Measurements from ENCODE around the gene SYTL4.

Gene SYTL4

GRCh38 chrX:100696699-100697351, 35.1 kb downstream of the SYTL4 start (continued):
- TF ChIP-seq ZNF16 (tag by site-specific recombination; IDR thresholded peaks at IDR 0.05; ENCODE audit: low read depth) (no peak), REPIN1 (tag by site-specific recombination; IDR thresholded peaks at IDR 0.05; ENCODE audit: low read depth) (no peak), ZNF837 (tag by site-specific recombination; IDR thresholded peaks at IDR 0.05) (no peak), GLI4 (tag by site-specific recombination; IDR thresholded peaks at IDR 0.05) (no peak), ZNF362 (tag by site-specific recombination; IDR thresholded peaks at IDR 0.05) (no peak)

- ChIA-PET CTCF (interaction anchor here (0.6 to 2.0 kb wide), 6 partner anchors 10 to 75 kb away, joined by 3 to 8 read pairs (median 4); no protein-coding TSS in a partner anchor), POLR2A (no interaction called here)
- no peaks in the 10 kb centered on the region for H3K9me3 ChIP-seq (ENCODE audit: control insufficient read depth, insufficient read depth, low read depth, low read length)
- TF ChIP-seq RBAK (tag by site-specific recombination; IDR thresholded peaks at IDR 0.05) (no peak), SETDB1 (IDR thresholded peaks at IDR 0.05; ENCODE audit: insufficient read length, low read length) (no peak), ZNF629 (tag by site-specific recombination; IDR thresholded peaks at IDR 0.05) (no peak), ZNF664 (tag by site-specific recombination; IDR thresholded peaks at IDR 0.05) (no peak), ZNF202 (tag by site-specific recombination; IDR thresholded peaks at IDR 0.05; ENCODE audit: borderline replicate concordance) (no peak), INSM2 (tag by site-specific recombination; IDR thresholded peaks at IDR 0.05) (no peak), ZNF654 (tag by site-specific recombination; IDR thresholded peaks at IDR 0.05; ENCODE audit: low read depth) (no peak), ZNF2 (tag by site-specific recombination; IDR thresholded peaks at IDR 0.05) (no peak), HOXD13 (CRISPR knock-in tag; IDR thresholded peaks at IDR 0.05; ENCODE audit: borderline replicate concordance) (no peak), ZNF19 (tag by site-specific recombination; IDR thresholded peaks at IDR 0.05; ENCODE audit: low read depth) (no peak), ZBTB8A (tag by site-specific recombination; IDR thresholded peaks at IDR 0.05) (no peak), BCL11A (tag by site-specific recombination; IDR thresholded peaks at IDR 0.05; ENCODE audit: low read depth) (no peak), SP2 (tag by site-specific recombination; IDR thresholded peaks at IDR 0.05) (no peak), GLI4 (tag by site-specific recombination; IDR thresholded peaks at IDR 0.05) (no peak), ZNF174 (tag by site-specific recombination; IDR thresholded peaks at IDR 0.05) (no peak), ZNF366 (tag by site-specific recombination; conservative IDR thresholded peaks at IDR 0.05) (no peak), ZNF404 (tag by site-specific recombination; IDR thresholded peaks at IDR 0.05) (no peak)
- H3K27ac ChIP-seq (ENCODE audit: extremely low read depth, low read depth, low read length), result no peak overlapping the region
- H3K4me3 ChIP-seq (ENCODE audit: low read depth, low read length), result no peak overlapping the region
- 0 out of 2 replicates have a peak, but pooled peaks cover 5% of the 10 kb centered on the region for H3K4me1 ChIP-seq (ENCODE audit: control insufficient read depth, insufficient read depth, low read length)
- peaks cover 0 to 3% of the 10 kb centered on the region in 2 experiments; a peak in 1 of 3 replicates for H3K36me3 ChIP-seq (ENCODE audit: control insufficient read depth in 2 of 2, insufficient read depth in 1 of 2, low read length in 2 of 2)
These were observed 35.9 kb downstream of the SYTL4 start for GRCh38 chrX:100695991-100696390.

GRCh38 chrX:100695302-100695701, 36.6 kb downstream of the SYTL4 start:
- Histone ChIP-seq H3K4me3 (ENCODE audit: low read depth, low read length) (no peak overlapping the region), H3K9me3 (ENCODE audit: control insufficient read depth, insufficient read depth, low read depth, low read length) (no peaks in the 10 kb centered on the region), H3K27ac (ENCODE audit: extremely low read depth, low read depth, low read length) (no peak overlapping the region), H3K36me3 (ENCODE audit: control insufficient read depth in 2 of 2, insufficient read depth in 1 of 2, low read length in 2 of 2) (peaks cover 0 to 5% of the 10 kb centered on the region in 2 experiments; a peak in 1 of 3 replicates), H3K4me1 (ENCODE audit: control insufficient read depth, insufficient read depth, low read length) (0 out of 2 replicates have a peak, but pooled peaks cover 5% of the 10 kb centered on the region)
- CTCF ChIA-PET, result interaction anchor here (0.6 to 2.0 kb wide), 5 partner anchors 10 to 73 kb away, joined by 3 to 8 read pairs (median 4); no protein-coding TSS in a partner anchor
- POLR2A ChIA-PET, result no interaction called here
- TF ChIP-seq ZNF350 (tag by site-specific recombination; IDR thresholded peaks at IDR 0.05) (no peak), WT1 (tag by site-specific recombination; IDR thresholded peaks at IDR 0.05) (no peak), RBAK (tag by site-specific recombination; IDR thresholded peaks at IDR 0.05) (no peak), BCL11B (tag by site-specific recombination; IDR thresholded peaks at IDR 0.05; ENCODE audit: low read depth) (no peak), SETDB1 (IDR thresholded peaks at IDR 0.05; ENCODE audit: insufficient read length, low read length) (no peak), ZNF571 (tag by site-specific recombination; IDR thresholded peaks at IDR 0.05) (no peak), ZNF148 (tag by site-specific recombination; IDR thresholded peaks at IDR 0.05; ENCODE audit: borderline replicate concordance) (no peak), ZNF621 (tag by site-specific recombination; IDR thresholded peaks at IDR 0.05) (no peak)

All from HEK293 (cell line).